ENCODE data around the gene HABP2. TPM values are rescaled to one million over a fixed set of nuclear protein-coding genes. Genes with fewer than 3 reads are reported as not detected.

HABP2 gene
- not detected for polyA plus RNA-seq

DNA sequence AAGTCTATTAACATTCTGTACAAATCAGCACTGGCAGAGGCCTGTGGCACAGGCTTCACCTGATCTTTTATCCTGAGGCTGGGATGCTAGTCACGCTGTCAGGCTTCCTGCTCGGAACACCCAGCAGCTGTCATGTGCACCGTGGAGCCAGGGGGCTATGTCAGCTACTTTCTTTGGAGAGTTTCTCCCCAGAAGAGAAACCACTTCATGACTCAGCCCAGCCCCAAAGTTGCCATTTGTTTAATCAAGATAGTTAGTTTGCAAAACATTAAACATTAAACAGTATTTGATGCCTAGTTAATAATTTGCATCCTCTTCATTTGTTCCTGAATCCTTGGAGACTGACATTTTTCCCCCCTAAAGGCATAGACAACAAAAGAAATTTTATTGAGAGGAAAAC is at the start of gene HABP2:
Gene HABP2 (plus strand): TSS at position 353 of the 400 bp plus-strand sequence. CDS start 69 bp downstream, outside the sequence.
- H3K9me3 ChIP-seq (ENCODE audit: control insufficient read depth in 2 of 2, insufficient read depth in 1 of 2, low read depth in 1 of 2, low read length in 1 of 2), result no peaks in the 10 kb centered on the region
- no peak within 1 kb of the TSS for H3K4me3 ChIP-seq (ENCODE audit: low read depth in 1 of 2, low read length in 2 of 2)
- 43 to 53% methylated on average over 3 of the region's 3 CpGs for WGBS, 2 donors
- H3K27me3 ChIP-seq (ENCODE audit: control insufficient read depth in 1 of 2, insufficient read depth in 2 of 2, low read length in 2 of 2), result no peaks in the 10 kb centered on the region
- peaks cover 0 to 15% of the 10 kb centered on the region in 2 donors for H3K4me1 ChIP-seq (ENCODE audit: control insufficient read depth in 2 of 2, insufficient read depth in 2 of 2, low read length in 1 of 2)
- H3K36me3 ChIP-seq (ENCODE audit: control insufficient read depth in 2 of 2, insufficient read depth in 2 of 2, low read length in 1 of 2), result no peaks in the 10 kb centered on the region
- H3K27ac ChIP-seq (ENCODE audit: low read depth in 2 of 2, low read length in 1 of 2), result peak within 1 kb of the TSS in 1 of 2 donors; percentile 63

DNA sequence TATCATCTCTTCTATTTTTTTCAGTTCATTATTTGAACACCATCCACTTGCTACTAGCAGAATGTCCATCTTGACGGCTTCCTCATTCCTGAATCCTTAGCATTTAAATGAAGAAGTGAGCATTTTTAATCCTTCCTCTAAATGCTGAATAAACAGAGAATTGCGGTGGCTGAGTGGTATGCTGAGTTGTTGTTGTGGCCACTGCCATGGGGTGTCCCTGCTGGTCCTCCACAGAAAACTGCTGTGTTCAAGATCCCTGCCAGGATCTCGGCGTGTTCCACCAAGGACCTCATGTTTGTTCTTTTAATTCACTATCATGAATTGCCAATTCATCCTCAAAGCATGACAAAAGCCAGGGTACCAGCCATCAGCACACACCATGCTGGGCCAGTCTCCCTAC is 48.9 kb upstream of the HABP2 start:
- H3K9me3 ChIP-seq (ENCODE audit: control insufficient read depth in 2 of 2, insufficient read depth in 1 of 2, low read depth in 1 of 2, low read length in 1 of 2), result no peaks in the 10 kb centered on the region
- 72 to 76% methylated on average over 4 of the region's 4 CpGs for WGBS, 2 donors
- no peaks in the 10 kb centered on the region for H3K27me3 ChIP-seq (ENCODE audit: control insufficient read depth in 1 of 2, insufficient read depth in 2 of 2, low read length in 2 of 2)
- H3K27ac ChIP-seq (ENCODE audit: low read depth in 2 of 2, low read length in 1 of 2), result no peak overlapping the region
- no peaks in the 10 kb centered on the region for H3K36me3 ChIP-seq (ENCODE audit: control insufficient read depth in 2 of 2, insufficient read depth in 2 of 2, low read length in 1 of 2)
- no peaks in the 10 kb centered on the region for H3K4me1 ChIP-seq (ENCODE audit: control insufficient read depth in 2 of 2, insufficient read depth in 2 of 2, low read length in 1 of 2)
- no peak overlapping the region for H3K4me3 ChIP-seq (ENCODE audit: low read depth in 1 of 2, low read length in 2 of 2)

DNA sequence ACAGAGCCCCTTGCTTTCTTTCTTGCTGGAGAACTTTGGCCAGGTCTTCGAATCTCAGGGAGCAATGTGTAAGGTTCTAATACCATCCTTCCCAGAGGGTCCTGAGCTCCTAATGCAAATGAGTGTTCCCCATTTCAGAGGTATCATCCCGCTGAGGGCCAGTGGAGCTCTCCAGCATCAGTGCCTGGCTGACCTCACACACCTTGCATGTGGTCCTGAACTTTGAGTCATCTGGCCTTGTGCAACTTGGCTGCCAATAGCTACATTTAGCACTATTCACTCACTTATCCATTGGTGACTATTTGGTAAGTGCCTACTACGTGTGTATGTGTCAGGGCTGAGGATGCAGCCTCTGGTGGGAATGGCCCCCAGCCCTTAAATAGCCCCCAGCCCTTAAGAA is 48.4 kb upstream of the HABP2 start:
- Histone ChIP-seq H3K36me3 (ENCODE audit: control insufficient read depth in 2 of 2, insufficient read depth in 2 of 2, low read length in 1 of 2) (no peaks in the 10 kb centered on the region), H3K27me3 (ENCODE audit: control insufficient read depth in 1 of 2, insufficient read depth in 2 of 2, low read length in 2 of 2) (no peaks in the 10 kb centered on the region), H3K27ac (ENCODE audit: low read depth in 2 of 2, low read length in 1 of 2) (no peak overlapping the region), H3K9me3 (ENCODE audit: control insufficient read depth in 2 of 2, insufficient read depth in 1 of 2, low read depth in 1 of 2, low read length in 1 of 2) (no peaks in the 10 kb centered on the region), H3K4me3 (ENCODE audit: low read depth in 1 of 2, low read length in 2 of 2) (no peak overlapping the region), H3K4me1 (ENCODE audit: control insufficient read depth in 2 of 2, insufficient read depth in 2 of 2, low read length in 1 of 2) (no peaks in the 10 kb centered on the region)
- 69 to 72% methylated on average over 3 of the region's 3 CpGs for WGBS, 2 donors

DNA sequence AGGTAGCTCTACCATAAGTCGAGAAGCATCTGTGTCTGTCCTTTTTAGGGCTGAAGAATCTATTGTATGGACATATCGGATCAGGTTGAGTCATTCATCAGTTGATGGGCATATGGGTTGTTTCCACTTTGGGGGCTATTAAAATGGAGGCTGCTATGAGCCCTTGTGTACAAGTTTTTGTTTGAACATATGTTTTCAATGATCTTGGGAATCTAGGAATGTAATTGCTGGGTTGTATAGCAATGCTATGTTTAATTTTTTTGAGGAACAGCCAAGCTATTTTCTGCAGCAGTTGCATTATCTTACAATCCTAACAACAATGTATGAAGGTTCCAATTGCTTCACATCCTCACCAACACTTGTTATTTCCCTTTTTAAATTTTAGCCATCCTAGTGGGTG is 46.4 kb upstream of the HABP2 start:
- Histone ChIP-seq H3K4me1 (ENCODE audit: control insufficient read depth in 2 of 2, insufficient read depth in 2 of 2, low read length in 1 of 2) (no peaks in the 10 kb centered on the region), H3K4me3 (ENCODE audit: low read depth in 1 of 2, low read length in 2 of 2) (no peak overlapping the region), H3K27ac (ENCODE audit: low read depth in 2 of 2, low read length in 1 of 2) (no peak overlapping the region), H3K27me3 (ENCODE audit: control insufficient read depth in 1 of 2, insufficient read depth in 2 of 2, low read length in 2 of 2) (no peaks in the 10 kb centered on the region), H3K36me3 (ENCODE audit: control insufficient read depth in 2 of 2, insufficient read depth in 2 of 2, low read length in 1 of 2) (no peaks in the 10 kb centered on the region), H3K9me3 (ENCODE audit: control insufficient read depth in 2 of 2, insufficient read depth in 1 of 2, low read depth in 1 of 2, low read length in 1 of 2) (no peaks in the 10 kb centered on the region)
- 76 to 88% methylated on average over 2 of the region's 2 CpGs for WGBS, 2 donors

DNA sequence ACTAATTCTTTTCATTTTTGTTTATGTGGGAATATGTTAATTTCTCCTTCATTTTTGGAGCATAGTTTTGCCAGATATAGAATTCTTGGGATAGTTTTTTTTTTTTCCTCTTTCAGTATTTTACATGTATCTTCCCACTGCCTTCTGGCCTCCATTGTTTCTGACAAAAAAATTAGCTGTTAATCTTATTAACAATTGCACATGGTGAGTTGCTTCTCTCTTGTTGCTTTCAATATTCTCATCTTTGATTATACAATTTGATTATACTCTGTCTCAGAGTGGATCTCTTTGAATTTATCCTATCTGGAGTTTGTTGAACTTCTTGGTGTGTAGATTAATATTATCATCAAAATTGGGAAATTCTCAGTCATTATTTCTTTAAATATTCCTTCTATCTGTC is 41.4 kb upstream of the HABP2 start:
- Histone ChIP-seq H3K4me1 (ENCODE audit: control insufficient read depth in 2 of 2, insufficient read depth in 2 of 2, low read length in 1 of 2) (no peaks in the 10 kb centered on the region), H3K36me3 (ENCODE audit: control insufficient read depth in 2 of 2, insufficient read depth in 2 of 2, low read length in 1 of 2) (no peaks in the 10 kb centered on the region), H3K27me3 (ENCODE audit: control insufficient read depth in 1 of 2, insufficient read depth in 2 of 2, low read length in 2 of 2) (no peaks in the 10 kb centered on the region), H3K9me3 (ENCODE audit: control insufficient read depth in 2 of 2, insufficient read depth in 1 of 2, low read depth in 1 of 2, low read length in 1 of 2) (peaks cover 0 to 3% of the 10 kb centered on the region in 2 donors), H3K4me3 (ENCODE audit: low read depth in 1 of 2, low read length in 2 of 2) (no peak overlapping the region), H3K27ac (ENCODE audit: low read depth in 2 of 2, low read length in 1 of 2) (no peak overlapping the region)

DNA sequence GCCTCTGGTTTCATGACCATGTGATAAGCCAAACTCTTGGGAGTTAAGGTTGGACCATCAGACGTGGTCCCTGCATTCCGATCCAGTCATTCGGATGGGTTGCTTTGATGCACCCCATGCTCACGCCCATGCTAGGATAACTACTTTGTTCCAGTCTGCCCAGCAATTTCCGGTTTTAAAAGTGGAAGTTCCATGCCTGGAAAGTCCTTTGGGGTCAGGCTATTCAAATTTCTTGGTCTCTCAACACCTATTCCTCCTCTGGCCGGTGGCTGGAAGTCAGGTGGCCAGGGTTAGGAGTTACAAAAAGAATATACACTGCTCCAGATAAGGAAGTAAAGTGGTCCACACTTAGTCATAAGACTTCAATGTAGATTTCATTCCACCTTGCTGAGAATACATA is 37.7 kb upstream of the HABP2 start:
- 70 to 76% methylated on average over 6 of the region's 6 CpGs for WGBS, 2 donors
- Histone ChIP-seq H3K36me3 (ENCODE audit: control insufficient read depth in 2 of 2, insufficient read depth in 2 of 2, low read length in 1 of 2) (no peaks in the 10 kb centered on the region), H3K4me1 (ENCODE audit: control insufficient read depth in 2 of 2, insufficient read depth in 2 of 2, low read length in 1 of 2) (no peaks in the 10 kb centered on the region), H3K27ac (ENCODE audit: low read depth in 2 of 2, low read length in 1 of 2) (no peak overlapping the region), H3K4me3 (ENCODE audit: low read depth in 1 of 2, low read length in 2 of 2) (no peak overlapping the region), H3K27me3 (ENCODE audit: control insufficient read depth in 1 of 2, insufficient read depth in 2 of 2, low read length in 2 of 2) (no peaks in the 10 kb centered on the region), H3K9me3 (ENCODE audit: control insufficient read depth in 2 of 2, insufficient read depth in 1 of 2, low read depth in 1 of 2, low read length in 1 of 2) (peaks cover 0 to 3% of the 10 kb centered on the region in 2 donors)

DNA sequence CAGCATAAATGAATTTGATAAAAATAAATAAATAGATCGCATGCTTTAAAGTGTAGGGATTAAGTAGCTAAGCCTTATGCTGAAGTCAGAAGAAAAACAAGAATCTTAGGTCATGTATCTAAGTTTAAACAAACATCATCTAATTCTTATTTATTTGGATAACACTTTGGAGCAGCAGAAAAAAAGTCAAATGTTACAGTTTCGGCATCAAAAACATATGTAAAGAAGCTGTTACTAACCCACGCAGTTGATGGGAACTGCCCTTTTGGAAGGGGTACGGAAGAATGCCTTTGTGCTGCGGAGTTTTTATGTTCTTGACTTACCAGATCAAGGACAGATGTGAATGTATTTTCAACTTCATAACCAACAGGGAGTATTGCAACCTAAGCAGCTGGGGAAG is 37.3 kb upstream of the HABP2 start:
- Histone ChIP-seq H3K27ac (ENCODE audit: low read depth in 2 of 2, low read length in 1 of 2) (no peak overlapping the region), H3K4me1 (ENCODE audit: control insufficient read depth in 2 of 2, insufficient read depth in 2 of 2, low read length in 1 of 2) (no peaks in the 10 kb centered on the region), H3K27me3 (ENCODE audit: control insufficient read depth in 1 of 2, insufficient read depth in 2 of 2, low read length in 2 of 2) (no peaks in the 10 kb centered on the region), H3K4me3 (ENCODE audit: low read depth in 1 of 2, low read length in 2 of 2) (no peak overlapping the region), H3K9me3 (ENCODE audit: control insufficient read depth in 2 of 2, insufficient read depth in 1 of 2, low read depth in 1 of 2, low read length in 1 of 2) (peaks cover 0 to 3% of the 10 kb centered on the region in 2 donors), H3K36me3 (ENCODE audit: control insufficient read depth in 2 of 2, insufficient read depth in 2 of 2, low read length in 1 of 2) (no peaks in the 10 kb centered on the region)
- 55 to 60% methylated on average over 5 of the region's 5 CpGs for WGBS, 2 donors

DNA sequence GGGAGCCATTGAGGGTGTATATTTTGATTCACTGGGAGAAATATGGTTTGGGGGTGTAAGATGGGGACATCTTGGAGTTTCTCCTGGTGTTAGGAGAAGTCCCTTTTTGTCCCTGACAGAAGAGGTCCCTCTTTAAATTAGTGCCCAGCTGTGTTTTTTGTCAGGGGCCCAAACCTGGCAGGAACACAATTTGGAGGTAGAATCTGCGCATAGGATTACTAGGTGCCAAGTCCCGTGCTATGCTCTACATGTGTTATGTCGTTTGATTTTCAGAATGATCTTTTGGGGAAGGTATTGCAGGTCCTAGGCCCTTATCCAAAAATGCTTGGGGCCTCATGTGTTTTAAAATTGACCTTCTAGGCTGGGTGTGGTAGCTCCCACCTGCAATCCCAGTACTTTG is 36.8 kb upstream of the HABP2 start:
- Histone ChIP-seq H3K4me3 (ENCODE audit: low read depth in 1 of 2, low read length in 2 of 2) (no peak overlapping the region), H3K36me3 (ENCODE audit: control insufficient read depth in 2 of 2, insufficient read depth in 2 of 2, low read length in 1 of 2) (no peaks in the 10 kb centered on the region), H3K9me3 (ENCODE audit: control insufficient read depth in 2 of 2, insufficient read depth in 1 of 2, low read depth in 1 of 2, low read length in 1 of 2) (peaks cover 0 to 3% of the 10 kb centered on the region in 2 donors), H3K4me1 (ENCODE audit: control insufficient read depth in 2 of 2, insufficient read depth in 2 of 2, low read length in 1 of 2) (no peaks in the 10 kb centered on the region), H3K27ac (ENCODE audit: low read depth in 2 of 2, low read length in 1 of 2) (no peak overlapping the region), H3K27me3 (ENCODE audit: control insufficient read depth in 1 of 2, insufficient read depth in 2 of 2, low read length in 2 of 2) (no peaks in the 10 kb centered on the region)
- WGBS, 2 donors, result 78 to 85% methylated on average over 3 of the region's 3 CpGs

DNA sequence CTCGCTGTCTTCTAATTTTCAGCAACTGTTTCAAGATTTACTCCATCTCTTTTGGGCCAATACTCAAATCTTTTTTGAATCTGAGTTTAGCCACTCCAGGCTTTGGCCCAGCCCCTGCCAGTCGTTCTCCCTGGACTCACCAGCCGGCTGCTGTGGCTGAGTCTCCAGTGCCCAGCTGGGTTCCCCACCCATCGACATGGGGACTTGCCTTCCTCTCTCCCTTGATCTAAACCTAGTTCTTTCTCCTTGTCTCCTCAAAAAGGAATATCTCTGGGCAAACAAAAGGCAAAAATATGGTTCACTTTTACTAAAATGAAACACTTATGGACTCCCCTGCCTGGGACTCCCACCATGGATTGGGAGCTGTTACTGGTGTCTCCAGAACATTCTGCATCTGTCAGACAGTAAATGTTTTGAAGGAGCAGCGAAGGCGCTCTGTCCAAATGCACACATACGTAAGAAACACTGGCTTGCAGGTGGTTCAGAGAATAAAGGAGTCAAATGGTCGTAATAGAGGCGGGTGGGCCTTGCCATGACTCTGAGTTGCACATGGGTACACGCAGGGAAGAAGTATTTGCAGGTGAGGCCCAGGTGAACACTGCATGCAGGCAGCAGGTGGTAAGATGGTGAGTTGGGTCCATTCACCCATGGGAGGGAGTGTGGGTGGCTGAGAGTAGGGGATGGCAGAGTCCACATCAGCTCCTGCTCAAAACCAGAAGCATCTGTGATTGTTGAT is 35.5 kb upstream of the HABP2 start:
- Histone ChIP-seq H3K4me3 (ENCODE audit: low read depth in 1 of 2, low read length in 2 of 2) (no peak overlapping the region), H3K9me3 (ENCODE audit: control insufficient read depth in 2 of 2, insufficient read depth in 1 of 2, low read depth in 1 of 2, low read length in 1 of 2) (peaks cover 0 to 3% of the 10 kb centered on the region in 2 donors), H3K36me3 (ENCODE audit: control insufficient read depth in 2 of 2, insufficient read depth in 2 of 2, low read length in 1 of 2) (no peaks in the 10 kb centered on the region), H3K27ac (ENCODE audit: low read depth in 2 of 2, low read length in 1 of 2) (no peak overlapping the region), H3K27me3 (ENCODE audit: control insufficient read depth in 1 of 2, insufficient read depth in 2 of 2, low read length in 2 of 2) (no peaks in the 10 kb centered on the region), H3K4me1 (ENCODE audit: control insufficient read depth in 2 of 2, insufficient read depth in 2 of 2, low read length in 1 of 2) (no peaks in the 10 kb centered on the region)
- WGBS, 2 donors, result 82 to 83% methylated on average over 10 of the region's 10 CpGs

DNA sequence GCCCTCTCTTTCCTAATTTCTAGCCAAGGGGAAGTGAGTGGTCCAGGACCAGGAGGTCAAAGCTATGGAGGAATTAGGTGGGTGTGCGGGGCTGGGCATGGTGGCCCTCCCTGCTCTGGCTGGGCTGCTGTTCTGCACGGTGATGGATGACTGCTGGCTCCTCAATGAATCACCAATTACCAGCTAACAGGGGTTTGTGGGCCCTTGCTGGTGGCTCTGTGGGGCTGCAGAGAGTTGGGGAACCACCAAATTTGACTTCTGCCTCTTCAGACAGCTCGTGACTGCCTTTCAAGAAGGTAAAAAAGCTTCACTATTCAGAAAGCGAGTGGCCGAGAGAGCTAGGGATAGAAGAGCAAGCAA is 35.0 kb upstream of the HABP2 start:
- H3K9me3 ChIP-seq (ENCODE audit: control insufficient read depth in 2 of 2, insufficient read depth in 1 of 2, low read depth in 1 of 2, low read length in 1 of 2), result no peaks in the 10 kb centered on the region
- 63% methylated on average over 5 of the region's 5 CpGs for WGBS, 2 donors
- H3K27ac ChIP-seq (ENCODE audit: low read depth in 2 of 2, low read length in 1 of 2), result no peak overlapping the region

More for the DNA sequence above, 35.0 kb upstream of the HABP2 start:
- no peaks in the 10 kb centered on the region for H3K36me3 ChIP-seq (ENCODE audit: control insufficient read depth in 2 of 2, insufficient read depth in 2 of 2, low read length in 1 of 2)
- no peaks in the 10 kb centered on the region for H3K4me1 ChIP-seq (ENCODE audit: control insufficient read depth in 2 of 2, insufficient read depth in 2 of 2, low read length in 1 of 2)
- H3K27me3 ChIP-seq (ENCODE audit: control insufficient read depth in 1 of 2, insufficient read depth in 2 of 2, low read length in 2 of 2), result no peaks in the 10 kb centered on the region
- no peak overlapping the region for H3K4me3 ChIP-seq (ENCODE audit: low read depth in 1 of 2, low read length in 2 of 2)
